K562 (cell line): ENCODE data around the gene RTF1. TPM values are rescaled to one million over a fixed set of nuclear protein-coding genes. Genes with fewer than 3 reads are reported as not detected.

Source experiments
- BCOR ChIP-seq: fragments of 450-650 bp; IDR thresholded peaks from 2 replicates; pipeline ENCODE4 v1.6.1; 2016
- E2F5 ChIP-seq: sonication (generic); formaldehyde crosslinking; IDR thresholded peaks from 2 replicates; pipeline ENCODE4 v1.8.0; 2022; ENCODE audit warnings: mild to moderate bottlenecking, missing genetic modification reagents
- ETV6 ChIP-seq, 3 experiments: fragments of 150-350 bp in 1 of 3; sonication (generic) in 1 of 3; formaldehyde crosslinking in 1 of 3; IDR thresholded peaks; 2 replicates each; pipeline versions ENCODE4 v1.6.1 to v1.8.0; 2014 to 2022; ENCODE audit warnings: borderline replicate concordance in 2 of 3, low read depth in 2 of 3, antibody characterized with exemption in 1 of 3, low read length in 1 of 3, mild to moderate bottlenecking in 1 of 3, missing genetic modification reagents in 1 of 3
- FOXJ2 ChIP-seq: fragments of 200-800 bp; sonication (Bioruptor generic); IDR thresholded peaks from 2 replicates; pipeline ENCODE4 v1.6.1; 2016; ENCODE audit warnings: missing genetic modification characterization, missing compliant biosample characterization
- HDAC1 ChIP-seq, 2 experiments: fragments of 450-650 bp; IDR thresholded peaks; 2 replicates each; pipeline ENCODE4 v1.6.1; 2016 to 2017; ENCODE audit warnings: inconsistent platforms in 1 of 2, mild to moderate bottlenecking in 1 of 2, moderate library complexity in 1 of 2
- HNRNPUL1 ChIP-seq: fragments of 200-400 bp; formaldehyde crosslinking; IDR thresholded peaks from 2 replicates; pipeline ENCODE4 v1.6.1; 2017; ENCODE audit warnings: low read length
- KDM1A ChIP-seq, 2 experiments: fragments of 450-650 bp; IDR thresholded peaks; 2 replicates each; pipeline ENCODE4 v1.6.1; 2016; ENCODE audit warnings: mild to moderate bottlenecking in 2 of 2
- KDM5B ChIP-seq: fragments of 200-600 bp; sonication (generic); IDR thresholded peaks from 2 replicates; pipeline ENCODE4 v1.6.1; 2012; ENCODE audit warnings: low read depth, mild to moderate bottlenecking, moderate library complexity, low read length, control low read depth, inconsistent platforms; ENCODE audit not compliant: insufficient replicate concordance
- NFYB ChIP-seq: IDR thresholded peaks from 2 replicates; pipeline ENCODE4 v1.6.1; 2011; ENCODE audit warnings: mild to moderate bottlenecking, moderate library complexity; ENCODE audit not compliant: insufficient read length; ENCODE audit errors: extremely low read depth
- STAT6 ChIP-seq: sonication (generic); formaldehyde crosslinking; IDR thresholded peaks from 2 replicates; pipeline ENCODE4 v1.8.1; 2023; ENCODE audit warnings: mild to moderate bottlenecking, missing genetic modification reagents
- TAF9B ChIP-seq: fragments of 450-650 bp; IDR thresholded peaks from 2 replicates; pipeline ENCODE4 v1.6.1; 2018; ENCODE audit warnings: mild to moderate bottlenecking; ENCODE audit not compliant: partially characterized antibody
- ZFP91 ChIP-seq: sonication (generic); formaldehyde crosslinking; IDR thresholded peaks from 2 replicates; pipeline ENCODE4 v1.8.0; 2022; ENCODE audit warnings: mild to moderate bottlenecking, missing genetic modification reagents
- polyA plus RNA-seq, 8 experiments: library from polyadenylated mRNA; depleted of rRNA in 4 of 8; stranded (reverse) in 5 of 8; unstranded in 3 of 8; fragments of >200 nt; fragmentation: Nextera tagmentation in 2 of 8; fragmentation: Illumina TruSeq in 1 of 8; extraction: Ambion mirVana in 2 of 8; extraction: Trizol in 1 of 8; gene quantifications; 2 replicates each; pipeline versions ENCODE4 v1.2.1 to v1.2.3, GENCODE V29; 2011 to 2014; ENCODE audit warnings: inconsistent platforms in 1 of 8, missing spikeins in 1 of 8
- total RNA-seq, 7 experiments: library from RNA; depleted of rRNA in 6 of 7; stranded (reverse); fragments of >200 nt in 6 of 7; fragmentation: Illumina TruSeq in 2 of 7; extraction: Trizol in 2 of 7; gene quantifications; 2 replicates each; pipeline versions ENCODE4 v1.2.1 to v1.2.3, GENCODE V29; 2011 to 2021; ENCODE audit warnings: low replicate concordance in 1 of 7
- TF ChIP-seq, protein P1 (sequence below): fragments of 450-650 bp; IDR thresholded peaks from 2 replicates; pipeline ENCODE4 v1.6.1; 2016; ENCODE audit warnings: low read depth

Gene RTF1
- total and polyA plus RNA-seq, 9 of the 15 experiments (the other 6 are each of a cell fraction or from before 2014, with no cell fraction given) = 7.6 to 69.5 (median 31.5) TPM

- 0 out of 2 replicates have a peak, but pooled peaks have one; percentile 70 for TF ChIP-seq E2F5 (CRISPR knock-in tag)
- no peak for TF ChIP-seq HNRNPUL1
- TF ChIP-seq ETV6 (IDR thresholded peaks at IDR 0.05; ENCODE audit: borderline replicate concordance in 1 of 2, low read depth in 2 of 2, low read length in 1 of 2) = no peak
- TF ChIP-seq ETV6 (CRISPR knock-in tag; IDR thresholded peaks at IDR 0.05; ENCODE audit: borderline replicate concordance) = peak; percentile 46; the same call in 1 of the 2 replicates
- TF ChIP-seq NFYB = no peak
- 0 out of 2 replicates have a peak, but pooled peaks have one; percentile 26 for TF ChIP-seq FOXJ2 (tag)
- peak; percentile 66; the same call in 1 of the 2 replicates for TF ChIP-seq STAT6 (CRISPR knock-in tag)
- peak in 1 of 2 experiments; percentile 56; a peak in 2 of 4 replicates for TF ChIP-seq KDM1A (IDR thresholded peaks at IDR 0.05)
- peak; percentile 64 for TF ChIP-seq BCOR
- peak in 1 of 2 experiments; percentile 99; a peak in 1 of 4 replicates for TF ChIP-seq HDAC1 (IDR thresholded peaks at IDR 0.05)
- 0 out of 2 replicates have a peak, but pooled peaks have one; percentile 50 for TF ChIP-seq ZFP91 (CRISPR knock-in tag)
- no peak for TF ChIP-seq KDM5B
- TF ChIP-seq TAF9B = no peak
- TF ChIP-seq, protein P1, sequence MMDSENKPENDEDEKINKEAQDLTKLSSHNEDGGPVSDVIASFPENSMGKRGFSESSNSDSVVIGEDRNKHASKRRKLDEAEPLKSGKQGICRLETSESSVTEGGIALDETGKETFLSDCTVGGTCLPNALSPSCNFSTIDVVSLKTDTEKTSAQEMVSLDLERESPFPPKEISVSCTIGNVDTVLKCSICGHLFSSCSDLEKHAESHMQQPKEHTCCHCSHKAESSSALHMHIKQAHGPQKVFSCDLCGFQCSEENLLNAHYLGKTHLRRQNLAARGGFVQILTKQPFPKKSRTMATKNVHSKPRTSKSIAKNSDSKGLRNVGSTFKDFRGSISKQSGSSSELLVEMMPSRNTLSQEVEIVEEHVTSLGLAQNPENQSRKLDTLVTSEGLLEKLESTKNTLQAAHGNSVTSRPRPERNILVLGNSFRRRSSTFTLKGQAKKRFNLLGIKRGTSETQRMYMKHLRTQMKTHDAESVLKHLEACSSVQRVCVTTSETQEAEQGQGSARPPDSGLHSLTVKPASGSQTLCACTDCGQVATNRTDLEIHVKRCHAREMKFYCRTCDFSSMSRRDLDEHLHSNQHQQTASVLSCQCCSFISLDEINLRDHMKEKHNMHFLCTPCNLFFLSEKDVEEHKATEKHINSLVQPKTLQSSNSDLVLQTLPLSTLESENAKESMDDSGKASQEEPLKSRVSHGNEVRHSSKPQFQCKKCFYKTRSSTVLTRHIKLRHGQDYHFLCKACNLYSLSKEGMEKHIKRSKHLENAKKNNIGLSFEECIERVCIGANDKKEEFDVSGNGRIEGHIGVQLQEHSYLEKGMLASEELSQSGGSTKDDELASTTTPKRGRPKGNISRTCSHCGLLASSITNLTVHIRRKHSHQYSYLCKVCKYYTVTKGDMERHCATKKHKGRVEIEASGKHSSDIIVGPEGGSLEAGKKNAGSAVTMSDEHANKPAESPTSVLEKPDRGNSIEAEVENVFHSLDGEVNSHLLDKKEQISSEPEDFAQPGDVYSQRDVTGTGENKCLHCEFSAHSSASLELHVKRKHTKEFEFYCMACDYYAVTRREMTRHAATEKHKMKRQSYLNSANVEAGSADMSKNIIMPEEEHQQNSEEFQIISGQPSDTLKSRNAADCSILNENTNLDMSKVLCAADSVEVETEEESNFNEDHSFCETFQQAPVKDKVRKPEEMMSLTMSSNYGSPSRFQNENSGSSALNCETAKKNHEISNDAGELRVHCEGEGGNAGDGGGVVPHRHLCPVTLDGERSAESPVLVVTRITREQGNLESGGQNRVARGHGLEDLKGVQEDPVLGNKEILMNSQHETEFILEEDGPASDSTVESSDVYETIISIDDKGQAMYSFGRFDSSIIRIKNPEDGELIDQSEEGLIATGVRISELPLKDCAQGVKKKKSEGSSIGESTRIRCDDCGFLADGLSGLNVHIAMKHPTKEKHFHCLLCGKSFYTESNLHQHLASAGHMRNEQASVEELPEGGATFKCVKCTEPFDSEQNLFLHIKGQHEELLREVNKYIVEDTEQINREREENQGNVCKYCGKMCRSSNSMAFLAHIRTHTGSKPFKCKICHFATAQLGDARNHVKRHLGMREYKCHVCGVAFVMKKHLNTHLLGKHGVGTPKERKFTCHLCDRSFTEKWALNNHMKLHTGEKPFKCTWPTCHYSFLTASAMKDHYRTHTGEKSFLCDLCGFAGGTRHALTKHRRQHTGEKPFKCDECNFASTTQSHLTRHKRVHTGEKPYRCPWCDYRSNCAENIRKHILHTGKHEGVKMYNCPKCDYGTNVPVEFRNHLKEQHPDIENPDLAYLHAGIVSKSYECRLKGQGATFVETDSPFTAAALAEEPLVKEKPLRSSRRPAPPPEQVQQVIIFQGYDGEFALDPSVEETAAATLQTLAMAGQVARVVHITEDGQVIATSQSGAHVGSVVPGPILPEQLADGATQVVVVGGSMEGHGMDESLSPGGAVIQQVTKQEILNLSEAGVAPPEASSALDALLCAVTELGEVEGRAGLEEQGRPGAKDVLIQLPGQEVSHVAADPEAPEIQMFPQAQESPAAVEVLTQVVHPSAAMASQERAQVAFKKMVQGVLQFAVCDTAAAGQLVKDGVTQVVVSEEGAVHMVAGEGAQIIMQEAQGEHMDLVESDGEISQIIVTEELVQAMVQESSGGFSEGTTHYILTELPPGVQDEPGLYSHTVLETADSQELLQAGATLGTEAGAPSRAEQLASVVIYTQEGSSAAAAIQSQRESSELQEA = peak; percentile 16; the same call in 1 of the 2 replicates
These were observed 660 bp upstream of the RTF1 start (continued) for GRCh38 chr15:41416128-41416741.
